ENCODE measurements around the gene C1GALT1. TPM values are rescaled to one million over a fixed set of nuclear protein-coding genes. Genes with fewer than 3 reads are reported as not detected.
"Not testable (repeated sequence)": the region's sequence is repeated elsewhere in the genome, so short reads cannot be mapped to it uniquely, and the experiment has no call there.

The C1GALT1 gene
- total RNA-seq, 1 donor = 90.0 TPM

GRCh38 chr7:7146837-7147236 is 35.5 kb upstream of the C1GALT1 start:
- no peak overlapping the region for H3K4me3 ChIP-seq (ENCODE audit: low read depth, low read length)
- no peak for DNase-seq (ENCODE audit: low read depth)
- no peak for TF ChIP-seq CTCF (IDR thresholded peaks at IDR 0.05; ENCODE audit: insufficient read depth, low read length)

GRCh38 chr7:7148798-7149481 is 33.4 kb upstream of the C1GALT1 start:
- no peak for TF ChIP-seq CTCF (IDR thresholded peaks at IDR 0.05; ENCODE audit: insufficient read depth, low read length)
- H3K4me3 ChIP-seq (ENCODE audit: low read depth, low read length) = no peak overlapping the region
- peak; percentile 43 for DNase-seq (ENCODE audit: low read depth)

- peak; percentile 65 for DNase-seq (ENCODE audit: low read depth)
- no peak overlapping the region for H3K4me3 ChIP-seq (ENCODE audit: low read depth, low read length)
- no peak for TF ChIP-seq CTCF (IDR thresholded peaks at IDR 0.05; ENCODE audit: insufficient read depth, low read length)
Observed at GRCh38 chr7:7151285-7151684, 31.1 kb upstream of the C1GALT1 start.

GRCh38 chr7:7151865-7152264 is 30.5 kb upstream of the C1GALT1 start:
- DNase-seq (ENCODE audit: low read depth) = no peak
- no peak for TF ChIP-seq CTCF (IDR thresholded peaks at IDR 0.05; ENCODE audit: insufficient read depth, low read length)
- no peak overlapping the region for H3K4me3 ChIP-seq (ENCODE audit: low read depth, low read length)

GRCh38 chr7:7152315-7152714 is 30.0 kb upstream of the C1GALT1 start:
- H3K4me3 ChIP-seq (ENCODE audit: low read depth, low read length) = no peak overlapping the region
- no peak for DNase-seq (ENCODE audit: low read depth)
- TF ChIP-seq CTCF (IDR thresholded peaks at IDR 0.05; ENCODE audit: insufficient read depth, low read length) = no peak

GRCh38 chr7:7154355-7154754 is 28.0 kb upstream of the C1GALT1 start:
- DNase-seq (ENCODE audit: low read depth) = not testable (repeated sequence)

GRCh38 chr7:7156663-7157062 is 25.7 kb upstream of the C1GALT1 start:
- no peak for TF ChIP-seq CTCF (IDR thresholded peaks at IDR 0.05; ENCODE audit: insufficient read depth, low read length)
- H3K4me3 ChIP-seq (ENCODE audit: low read depth, low read length) = no peak overlapping the region
- DNase-seq (ENCODE audit: low read depth) = no peak

More at GRCh38 chr7:7154355-7154754, 28.0 kb upstream of the C1GALT1 start:
- not testable (repeated sequence) for H3K4me3 ChIP-seq (ENCODE audit: low read depth, low read length)
